ENCODE data around the gene DOCK7. TPM values are rescaled to one million over a fixed set of nuclear protein-coding genes. Genes with fewer than 3 reads are reported as not detected.

Gene DOCK7
- total and polyA plus RNA-seq, 2 of the 13 experiments (the other 11 are each of a cell fraction or from before 2014, with no cell fraction given) = 45.7 to 67.2 TPM

- no peak; the same call in 1 of the 2 replicates for TF ChIP-seq GFI1 (CRISPR knock-in tag; IDR thresholded peaks at IDR 0.05; ENCODE audit: borderline replicate concordance)
- 0 out of 2 replicates have a peak, but pooled peaks have one; percentile 30 for TF ChIP-seq CSRNP2 (CRISPR knock-in tag; conservative IDR thresholded peaks at IDR 0.05; ENCODE audit: low read depth)
- peak; percentile 98 for TF ChIP-seq GATAD2A (CRISPR knock-in tag; IDR thresholded peaks at IDR 0.05)
- TF ChIP-seq, protein P1, sequence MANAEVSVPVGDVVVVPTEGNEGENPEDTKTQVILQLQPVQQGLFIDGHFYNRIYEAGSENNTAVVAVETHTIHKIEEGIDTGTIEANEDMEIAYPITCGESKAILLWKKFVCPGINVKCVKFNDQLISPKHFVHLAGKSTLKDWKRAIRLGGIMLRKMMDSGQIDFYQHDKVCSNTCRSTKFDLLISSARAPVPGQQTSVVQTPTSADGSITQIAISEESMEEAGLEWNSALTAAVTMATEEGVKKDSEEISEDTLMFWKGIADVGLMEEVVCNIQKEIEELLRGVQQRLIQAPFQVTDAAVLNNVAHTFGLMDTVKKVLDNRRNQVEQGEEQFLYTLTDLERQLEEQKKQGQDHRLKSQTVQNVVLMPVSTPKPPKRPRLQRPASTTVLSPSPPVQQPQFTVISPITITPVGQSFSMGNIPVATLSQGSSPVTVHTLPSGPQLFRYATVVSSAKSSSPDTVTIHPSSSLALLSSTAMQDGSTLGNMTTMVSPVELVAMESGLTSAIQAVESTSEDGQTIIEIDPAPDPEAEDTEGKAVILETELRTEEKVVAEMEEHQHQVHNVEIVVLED (CRISPR knock-in tag; IDR thresholded peaks at IDR 0.05; ENCODE audit: borderline replicate concordance) = peak; percentile 38; the same call in 1 of the 2 replicates
- no peak for TF ChIP-seq TP53 (CRISPR knock-in tag; conservative IDR thresholded peaks at IDR 0.05)
- 0 out of 2 replicates have a peak, but pooled peaks have one; percentile 6 for TF ChIP-seq FOXK2 (IDR thresholded peaks at IDR 0.05)
- TF ChIP-seq ZNF101 (CRISPR knock-in tag; IDR thresholded peaks at IDR 0.05; ENCODE audit: borderline replicate concordance, low read depth) = no peak
- no peak for TF ChIP-seq PLSCR1 (CRISPR knock-in tag; IDR thresholded peaks at IDR 0.05; ENCODE audit: borderline replicate concordance)
- no peak for TF ChIP-seq ZNF333 (CRISPR knock-in tag; IDR thresholded peaks at IDR 0.05; ENCODE audit: borderline replicate concordance)
- no peak for TF ChIP-seq ELK4 (CRISPR knock-in tag; IDR thresholded peaks at IDR 0.05; ENCODE audit: borderline replicate concordance)
- no peak for TF ChIP-seq ZFAT (CRISPR knock-in tag; conservative IDR thresholded peaks at IDR 0.05)
- peak; percentile 47 for TF ChIP-seq PHF8 (CRISPR knock-in tag; IDR thresholded peaks at IDR 0.05)
- 0 out of 2 replicates have a peak, but pooled peaks have one; percentile 62 for TF ChIP-seq REL (CRISPR knock-in tag; conservative IDR thresholded peaks at IDR 0.05)
- peak; percentile 96 for TF ChIP-seq ERF (CRISPR knock-in tag; IDR thresholded peaks at IDR 0.05)
- peak; percentile 73; the same call in 1 of the 2 replicates for TF ChIP-seq ZNF747 (CRISPR knock-in tag; IDR thresholded peaks at IDR 0.05; ENCODE audit: borderline replicate concordance)
- no peak for TF ChIP-seq HNRNPL (IDR thresholded peaks at IDR 0.05; ENCODE audit: low read depth, low read length)
- peak; percentile 96 for TF ChIP-seq TARDBP (CRISPR knock-in tag; IDR thresholded peaks at IDR 0.05)
- TF ChIP-seq RORA (CRISPR knock-in tag; IDR thresholded peaks at IDR 0.05) = no peak
- TF ChIP-seq ZNF350 (CRISPR knock-in tag; IDR thresholded peaks at IDR 0.05; ENCODE audit: borderline replicate concordance, low read depth) = no peak
- no peak for TF ChIP-seq ZNF251 (CRISPR knock-in tag; IDR thresholded peaks at IDR 0.05)
- no peak for TF ChIP-seq ZNF512 (CRISPR knock-in tag; IDR thresholded peaks at IDR 0.05)
- TF ChIP-seq STAG1 (CRISPR knock-in tag; IDR thresholded peaks at IDR 0.05) = peak; percentile 39
- TF ChIP-seq HOXA7 (CRISPR knock-in tag; IDR thresholded peaks at IDR 0.05) = no peak
- peak; percentile 94 for TF ChIP-seq IRF2 (CRISPR knock-in tag; IDR thresholded peaks at IDR 0.05)
- no peak for TF ChIP-seq HNRNPUL1 (IDR thresholded peaks at IDR 0.05; ENCODE audit: low read depth, low read length)
- TF ChIP-seq RBAK (CRISPR knock-in tag; IDR thresholded peaks at IDR 0.05) = no peak
Observed at GRCh38 chr1:62621907-62622306, 66.3 kb downstream of the DOCK7 start (continued).

Data from HepG2 (cell line).